Measurements from ENCODE around the gene CENPU. TPM values are rescaled to one million over a fixed set of nuclear protein-coding genes. Genes with fewer than 3 reads are reported as not detected.

The CENPU gene
- total and polyA plus RNA-seq, 2 of the 8 experiments (the other 6 are each of a cell fraction or from before 2014, with no cell fraction given): 32.1 to 122 TPM

DNA sequence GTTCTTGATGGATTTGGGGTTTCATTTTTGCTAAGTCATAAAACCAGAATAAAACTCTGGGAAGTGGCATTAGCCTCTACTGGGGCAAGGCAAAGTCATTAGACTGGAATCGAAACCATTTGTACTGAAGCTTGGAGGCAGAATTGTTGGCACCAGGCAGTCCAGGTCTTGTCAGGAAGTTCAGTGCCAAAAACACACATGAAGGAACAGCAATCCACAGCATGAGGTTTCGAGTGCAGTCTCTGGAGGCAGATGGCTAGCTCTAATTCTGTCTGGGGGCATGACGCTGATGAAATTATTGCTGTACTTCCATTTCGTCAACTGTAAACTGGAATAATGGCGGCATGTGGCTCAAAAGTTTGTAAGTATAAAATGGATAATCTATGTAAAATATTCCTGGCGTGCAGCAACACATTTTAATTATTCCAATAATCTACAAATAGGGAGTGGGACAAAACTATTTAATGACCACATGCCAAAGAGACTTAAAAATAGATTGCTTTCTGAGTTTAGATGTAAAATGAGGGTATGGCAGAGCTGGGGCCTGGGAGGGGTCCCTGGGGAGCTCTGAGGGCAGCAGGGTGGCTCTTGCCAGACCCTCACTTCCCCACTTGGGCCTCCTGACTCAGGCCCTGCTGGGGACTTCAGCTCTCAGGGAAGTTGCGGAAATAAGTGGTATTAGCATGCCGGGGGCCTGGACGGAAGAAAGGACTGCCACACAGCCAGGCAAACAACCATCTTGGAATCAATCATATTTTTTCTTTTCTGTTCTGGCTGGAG lies 18.8 kb upstream of the CENPU start:
- Histone ChIP-seq H2BK20ac (ENCODE audit: low read length) (no peak overlapping the region), H2BK120ac (replicated peaks; ENCODE audit: low read depth, low read length) (no peak overlapping the region), H2BK12ac (ENCODE audit: low read depth, low read length) (no peak overlapping the region), H3K14ac (ENCODE audit: insufficient read length) (no peak overlapping the region), H3K9me3 (ENCODE audit: insufficient read depth in 2 of 2, low read depth in 1 of 2, low read length in 1 of 2) (no peaks in the 10 kb centered on the region), H2AFZ (ENCODE audit: low read length) (no peak overlapping the region), H3K4me2 (ENCODE audit: insufficient read depth in 1 of 2, low read depth in 2 of 2, low read length in 2 of 2) (no peak overlapping the region), H4K8ac (ENCODE audit: extremely low read depth, insufficient read depth, low read length) (no peak overlapping the region), H3K23me2 (ENCODE audit: low read depth, low read length) (no peaks in the 10 kb centered on the region), H4K5ac (ENCODE audit: insufficient read length, low read depth, low read length) (no peak overlapping the region), H2BK15ac (ENCODE audit: low read length) (no peak overlapping the region), H3K4me3 (ENCODE audit: extremely low read depth in 1 of 4, insufficient read depth in 2 of 4, low read depth in 3 of 4, low read length in 4 of 4) (no peak overlapping the region), H3K23ac (ENCODE audit: insufficient read length) (no peak overlapping the region), H3K4me1 (replicated peaks in 1 of 4; ENCODE audit: control insufficient read depth in 3 of 4, insufficient read depth in 4 of 4, low read length in 3 of 4) (peaks cover 4 to 6% (median 5%) of the 10 kb centered on the region in 4 experiments), H3K27ac (ENCODE audit: low read depth, low read length) (no peak overlapping the region), H3K36me3 (ENCODE audit: control insufficient read depth in 2 of 4, insufficient read depth in 4 of 4, low read length in 3 of 4) (no peaks in the 10 kb centered on the region), H3K4ac (replicated peaks; ENCODE audit: insufficient read length, low read depth, low read length) (no peak overlapping the region), H3K18ac (ENCODE audit: extremely low read depth, low read length) (no peak overlapping the region), H4K91ac (replicated peaks; ENCODE audit: insufficient read length, low read length) (no peak overlapping the region), H3K56ac (replicated peaks; ENCODE audit: insufficient read length, low read depth, low read length) (no peak overlapping the region), H3K79me1 (ENCODE audit: low read depth, low read length) (no peaks in the 10 kb centered on the region), H3K9ac (replicated peaks in 1 of 4; ENCODE audit: extremely low read depth in 1 of 4, low read depth in 3 of 4, low read length in 3 of 4) (no peak overlapping the region), H2BK5ac (ENCODE audit: low read depth, low read length) (no peak overlapping the region), H3K79me2 (ENCODE audit: control insufficient read depth in 1 of 2, insufficient read depth in 2 of 2, low read length in 2 of 2) (no peaks in the 10 kb centered on the region), H3K27me3 (replicated peaks in 1 of 4; ENCODE audit: control insufficient read depth in 3 of 4, extremely low read depth in 1 of 4, insufficient read depth in 3 of 4, low read length in 3 of 4) (peaks cover 0 to 1% (median 0%) of the 10 kb centered on the region in 4 experiments; a peak in 3 of 7 replicates), H2AK5ac (ENCODE audit: low read depth, low read length) (no peak overlapping the region), H4K20me1 (replicated peaks in 1 of 2; ENCODE audit: control insufficient read depth in 1 of 2, insufficient read depth in 2 of 2, low read length in 2 of 2) (no peaks in the 10 kb centered on the region)
- ChIA-PET POLR2A (ENCODE audit: partially characterized antibody) (interaction anchor here (1.0 kb wide), 1 partner anchor 19 kb away, joined by 4 read pairs; the partner anchor contains the start of gene CENPU), CTCF (ENCODE audit: partially characterized antibody) (interaction anchor here (0.6 to 1.9 kb wide), 5 partner anchors 56 to 766 kb away, joined by 3 to 4 read pairs (median 3); no protein-coding TSS in a partner anchor)
- DNase-seq (ENCODE audit: low read depth in 1 of 2, low spot score in 2 of 2): no peak
- TF ChIP-seq SIN3A (conservative IDR thresholded peaks at IDR 0.05 in 1 of 2, IDR thresholded peaks at IDR 0.05 in 1 of 2; ENCODE audit: low read depth in 1 of 2, low read length in 2 of 2) (no peak), EGR1 (IDR thresholded peaks at IDR 0.05; ENCODE audit: borderline replicate concordance, low read depth, low read length) (no peak), EP300 (IDR thresholded peaks at IDR 0.05; ENCODE audit: borderline replicate concordance in 1 of 2, low read depth in 2 of 2, low read length in 2 of 2) (no peak), CREB1 (IDR thresholded peaks at IDR 0.05) (no peak), SRF (IDR thresholded peaks at IDR 0.05; ENCODE audit: low read depth, low read length) (no peak), RXRA (IDR thresholded peaks at IDR 0.05; ENCODE audit: insufficient read depth, low read depth, low read length) (no peak), BACH1 (IDR thresholded peaks at IDR 0.05; ENCODE audit: low read length) (no peak), KDM1A (IDR thresholded peaks at IDR 0.05; ENCODE audit: borderline replicate concordance, low read length) (no peak), SP1 (IDR thresholded peaks at IDR 0.05; ENCODE audit: low read depth, low read length) (no peak)
- 80% methylated on average over 9 of the region's 9 CpGs; no CpG with 5 or more reads in 1 of the 2 experiments for WGBS, 2 experiments (ENCODE audit: extremely low coverage in 1 of 2, insufficient coverage in 1 of 2, insufficient read length in 1 of 2, insufficient replicate concordance in 2 of 2, low coverage in 1 of 2, low lambda C conversion rate in 2 of 2, missing lambda C conversion rate in 1 of 2)
- FAIRE-seq: no peak

Data from H1 (cell line).